Renal cortical epithelial cell (primary cell): ENCODE measurements around the gene LINC01488. TPM values are rescaled to one million over a fixed set of nuclear protein-coding genes. Genes with fewer than 3 reads are reported as not detected.

ENCODE experiments used
- DNase-seq: peaks from one replicate; pipeline ENCODE4 v3.0.0-alpha.2; 2011; ENCODE audit warnings: low read depth
- total RNA-seq: library from RNA; depleted of rRNA; stranded (reverse); fragments of >200 nt; gene quantifications from 2 replicates; pipeline ENCODE4 v1.2.3, GENCODE V29; 2014

LINC01488 gene
- total RNA-seq, 1 donor from 2014 or later = not detected

- DNase-seq = no peak
Observed at GRCh38 chr11:69492201-69492991, 10.9 kb downstream of the LINC01488 start.

- no peak for DNase-seq
Observed at GRCh38 chr11:69493931-69494821, 12.7 kb downstream of the LINC01488 start.

- DNase-seq = no peak
Observed at GRCh38 chr11:69494851-69495250, 13.4 kb downstream of the LINC01488 start.

- DNase-seq = no peak
Observed at GRCh38 chr11:69495441-69496201, 14.2 kb downstream of the LINC01488 start.

GRCh38 chr11:69496202-69496557 is 14.7 kb downstream of the LINC01488 start:
- DNase-seq = no peak

- no peak for DNase-seq
Observed at GRCh38 chr11:69496631-69497220, 15.3 kb downstream of the LINC01488 start.

GRCh38 chr11:69497221-69497787 is 15.8 kb downstream of the LINC01488 start:
- DNase-seq = peak; percentile 89

- DNase-seq = no peak
Observed at GRCh38 chr11:69498614-69499175, 17.2 kb downstream of the LINC01488 start.

GRCh38 chr11:69499186-69499917 is 17.9 kb downstream of the LINC01488 start:
- no peak for DNase-seq

- DNase-seq = no peak
Observed at GRCh38 chr11:69499918-69500284, 18.4 kb downstream of the LINC01488 start.

- DNase-seq = no peak
Observed at GRCh38 chr11:69500285-69501120, 19.0 kb downstream of the LINC01488 start.

GRCh38 chr11:69501121-69501489 is 19.6 kb downstream of the LINC01488 start:
- DNase-seq = no peak

GRCh38 chr11:69501891-69502860 is 20.7 kb downstream of the LINC01488 start:
- DNase-seq = no peak

GRCh38 chr11:69504127-69504526 is 22.7 kb downstream of the LINC01488 start:
- DNase-seq = no peak

GRCh38 chr11:69504576-69505335 is 23.3 kb downstream of the LINC01488 start:
- no peak for DNase-seq

- no peak for DNase-seq
Observed at GRCh38 chr11:69508974-69509373, 27.5 kb downstream of the LINC01488 start.

GRCh38 chr11:69509381-69509780 is 27.9 kb downstream of the LINC01488 start:
- DNase-seq = no peak
